ENCODE data around the gene FLNC. TPM values are rescaled to one million over a fixed set of nuclear protein-coding genes. Genes with fewer than 3 reads are reported as not detected.

FLNC gene
- total and polyA plus RNA-seq, 2 of the 13 experiments (the other 11 are each of a cell fraction or from before 2014, with no cell fraction given), result 0.02 TPM; not detected in 1

DNA sequence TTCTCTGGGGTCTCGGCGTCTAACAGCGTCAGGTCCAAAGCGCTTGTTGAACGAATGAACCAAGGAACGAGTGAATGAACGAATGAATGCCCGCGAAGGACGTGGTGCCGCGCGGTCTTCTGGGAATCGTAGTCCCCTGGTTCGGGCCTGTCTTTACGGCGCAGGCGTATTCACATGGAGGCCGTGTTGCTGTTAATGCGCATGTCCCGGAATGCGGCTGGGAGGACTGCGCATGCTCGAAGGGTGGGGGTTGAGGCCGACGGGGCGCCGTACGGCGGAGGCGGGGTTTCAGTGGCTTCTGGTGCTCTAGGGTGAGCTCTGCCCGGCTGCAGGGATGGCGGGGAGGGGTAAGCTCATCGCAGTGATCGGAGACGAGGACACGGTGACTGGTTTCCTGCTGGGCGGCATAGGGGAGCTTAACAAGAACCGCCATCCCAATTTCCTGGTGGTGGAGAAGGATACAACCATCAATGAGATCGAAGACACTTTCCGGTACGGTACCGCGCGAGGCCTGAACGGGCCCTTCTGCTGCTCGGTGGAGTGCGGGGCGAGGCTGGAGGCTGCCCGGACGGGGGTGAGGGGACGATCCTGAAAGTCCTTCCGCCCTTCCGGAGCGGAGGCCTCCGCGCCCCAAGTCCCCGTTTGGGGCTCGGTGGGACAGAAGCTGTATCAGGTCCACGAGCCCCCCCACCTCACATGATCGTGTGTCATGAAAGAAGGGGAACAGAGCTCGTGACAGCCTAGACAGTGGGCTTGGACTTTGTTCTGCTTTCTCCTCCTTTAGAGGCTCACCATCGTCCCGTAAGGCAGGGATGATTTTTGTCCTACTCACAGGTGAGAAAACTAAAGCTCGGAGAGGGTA, 32.6 kb downstream of the FLNC start, which contains the start of gene ATP6V1F (continued):
- TF ChIP-seq, protein P1, sequence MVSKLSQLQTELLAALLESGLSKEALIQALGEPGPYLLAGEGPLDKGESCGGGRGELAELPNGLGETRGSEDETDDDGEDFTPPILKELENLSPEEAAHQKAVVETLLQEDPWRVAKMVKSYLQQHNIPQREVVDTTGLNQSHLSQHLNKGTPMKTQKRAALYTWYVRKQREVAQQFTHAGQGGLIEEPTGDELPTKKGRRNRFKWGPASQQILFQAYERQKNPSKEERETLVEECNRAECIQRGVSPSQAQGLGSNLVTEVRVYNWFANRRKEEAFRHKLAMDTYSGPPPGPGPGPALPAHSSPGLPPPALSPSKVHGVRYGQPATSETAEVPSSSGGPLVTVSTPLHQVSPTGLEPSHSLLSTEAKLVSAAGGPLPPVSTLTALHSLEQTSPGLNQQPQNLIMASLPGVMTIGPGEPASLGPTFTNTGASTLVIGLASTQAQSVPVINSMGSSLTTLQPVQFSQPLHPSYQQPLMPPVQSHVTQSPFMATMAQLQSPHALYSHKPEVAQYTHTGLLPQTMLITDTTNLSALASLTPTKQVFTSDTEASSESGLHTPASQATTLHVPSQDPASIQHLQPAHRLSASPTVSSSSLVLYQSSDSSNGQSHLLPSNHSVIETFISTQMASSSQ (IDR thresholded peaks at IDR 0.05; ENCODE audit: low read depth), result no peak
- TF ChIP-seq, protein P1 (CRISPR knock-in tag; IDR thresholded peaks at IDR 0.05; ENCODE audit: borderline replicate concordance), result peak; percentile 46; the same call in 1 of the 2 replicates
- TF ChIP-seq RBM39 (IDR thresholded peaks at IDR 0.05; ENCODE audit: low read depth, low read length, poor library complexity, severe bottlenecking) (peak; percentile 40), ZNF234 (CRISPR knock-in tag; conservative IDR thresholded peaks at IDR 0.05) (no peak), ZNF207 (IDR thresholded peaks at IDR 0.05; ENCODE audit: borderline replicate concordance) (no peak), NBN (conservative IDR thresholded peaks at IDR 0.05) (no peak), ZMYM3 (CRISPR knock-in tag; IDR thresholded peaks at IDR 0.05) (no peak; the same call in none of the 2 replicates), CAMTA2 (CRISPR knock-in tag; IDR thresholded peaks at IDR 0.05; ENCODE audit: borderline replicate concordance) (no peak), ZNF7 (CRISPR knock-in tag; IDR thresholded peaks at IDR 0.05) (no peak), ZBTB21 (CRISPR knock-in tag; IDR thresholded peaks at IDR 0.05) (no peak), PHF20 (CRISPR knock-in tag; IDR thresholded peaks at IDR 0.05) (peak; percentile 75), EZH2 (conservative IDR thresholded peaks at IDR 0.05; ENCODE audit: low read depth, low read length) (no peak), FLYWCH1 (CRISPR knock-in tag; IDR thresholded peaks at IDR 0.05) (no peak), ZNF530 (CRISPR knock-in tag; IDR thresholded peaks at IDR 0.05; ENCODE audit: low read depth) (no peak), ZNF333 (CRISPR knock-in tag; IDR thresholded peaks at IDR 0.05; ENCODE audit: borderline replicate concordance) (0 out of 2 replicates have a peak, but pooled peaks have one; percentile 31)
- TF ChIP-seq, protein P2, sequence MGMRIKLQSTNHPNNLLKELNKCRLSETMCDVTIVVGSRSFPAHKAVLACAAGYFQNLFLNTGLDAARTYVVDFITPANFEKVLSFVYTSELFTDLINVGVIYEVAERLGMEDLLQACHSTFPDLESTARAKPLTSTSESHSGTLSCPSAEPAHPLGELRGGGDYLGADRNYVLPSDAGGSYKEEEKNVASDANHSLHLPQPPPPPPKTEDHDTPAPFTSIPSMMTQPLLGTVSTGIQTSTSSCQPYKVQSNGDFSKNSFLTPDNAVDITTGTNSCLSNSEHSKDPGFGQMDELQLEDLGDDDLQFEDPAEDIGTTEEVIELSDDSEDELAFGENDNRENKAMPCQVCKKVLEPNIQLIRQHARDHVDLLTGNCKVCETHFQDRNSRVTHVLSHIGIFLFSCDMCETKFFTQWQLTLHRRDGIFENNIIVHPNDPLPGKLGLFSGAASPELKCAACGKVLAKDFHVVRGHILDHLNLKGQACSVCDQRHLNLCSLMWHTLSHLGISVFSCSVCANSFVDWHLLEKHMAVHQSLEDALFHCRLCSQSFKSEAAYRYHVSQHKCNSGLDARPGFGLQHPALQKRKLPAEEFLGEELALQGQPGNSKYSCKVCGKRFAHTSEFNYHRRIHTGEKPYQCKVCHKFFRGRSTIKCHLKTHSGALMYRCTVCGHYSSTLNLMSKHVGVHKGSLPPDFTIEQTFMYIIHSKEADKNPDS (CRISPR knock-in tag; IDR thresholded peaks at IDR 0.05), result no peak
- TF ChIP-seq, protein P3, sequence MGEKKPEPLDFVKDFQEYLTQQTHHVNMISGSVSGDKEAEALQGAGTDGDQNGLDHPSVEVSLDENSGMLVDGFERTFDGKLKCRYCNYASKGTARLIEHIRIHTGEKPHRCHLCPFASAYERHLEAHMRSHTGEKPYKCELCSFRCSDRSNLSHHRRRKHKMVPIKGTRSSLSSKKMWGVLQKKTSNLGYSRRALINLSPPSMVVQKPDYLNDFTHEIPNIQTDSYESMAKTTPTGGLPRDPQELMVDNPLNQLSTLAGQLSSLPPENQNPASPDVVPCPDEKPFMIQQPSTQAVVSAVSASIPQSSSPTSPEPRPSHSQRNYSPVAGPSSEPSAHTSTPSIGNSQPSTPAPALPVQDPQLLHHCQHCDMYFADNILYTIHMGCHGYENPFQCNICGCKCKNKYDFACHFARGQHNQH (CRISPR knock-in tag; IDR thresholded peaks at IDR 0.05), result no peak
- TF ChIP-seq, protein P4, sequence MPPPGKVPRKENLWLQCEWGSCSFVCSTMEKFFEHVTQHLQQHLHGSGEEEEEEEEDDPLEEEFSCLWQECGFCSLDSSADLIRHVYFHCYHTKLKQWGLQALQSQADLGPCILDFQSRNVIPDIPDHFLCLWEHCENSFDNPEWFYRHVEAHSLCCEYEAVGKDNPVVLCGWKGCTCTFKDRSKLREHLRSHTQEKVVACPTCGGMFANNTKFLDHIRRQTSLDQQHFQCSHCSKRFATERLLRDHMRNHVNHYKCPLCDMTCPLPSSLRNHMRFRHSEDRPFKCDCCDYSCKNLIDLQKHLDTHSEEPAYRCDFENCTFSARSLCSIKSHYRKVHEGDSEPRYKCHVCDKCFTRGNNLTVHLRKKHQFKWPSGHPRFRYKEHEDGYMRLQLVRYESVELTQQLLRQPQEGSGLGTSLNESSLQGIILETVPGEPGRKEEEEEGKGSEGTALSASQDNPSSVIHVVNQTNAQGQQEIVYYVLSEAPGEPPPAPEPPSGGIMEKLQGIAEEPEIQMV (CRISPR knock-in tag; IDR thresholded peaks at IDR 0.05; ENCODE audit: low read depth), result peak; percentile 73
